Thyroid gland (tissue), 4 donors: Measurements from ENCODE around the gene C1QTNF12.

Experiments
- CTCF ChIP-seq, 6 experiments: fragments of 200-600 bp in 3 of 6; fragments of 450-650 bp in 3 of 6; sonication (generic) in 3 of 6; IDR thresholded peaks; one replicate each; pipeline ENCODE4 v1.5.1; 2016 to 2019; ENCODE audit warnings: antibody characterized with exemption in 6 of 6, mild to moderate bottlenecking in 2 of 6, inconsistent platforms in 1 of 6, moderate library complexity in 1 of 6
- POLR2A ChIP-seq, 2 donors: fragments of 450-650 bp; IDR thresholded peaks; one replicate each; pipeline ENCODE4 v1.6.1; 2017; ENCODE audit warnings: antibody characterized with exemption in 2 of 2, mild to moderate bottlenecking in 2 of 2, moderate library complexity in 1 of 2

DNA sequence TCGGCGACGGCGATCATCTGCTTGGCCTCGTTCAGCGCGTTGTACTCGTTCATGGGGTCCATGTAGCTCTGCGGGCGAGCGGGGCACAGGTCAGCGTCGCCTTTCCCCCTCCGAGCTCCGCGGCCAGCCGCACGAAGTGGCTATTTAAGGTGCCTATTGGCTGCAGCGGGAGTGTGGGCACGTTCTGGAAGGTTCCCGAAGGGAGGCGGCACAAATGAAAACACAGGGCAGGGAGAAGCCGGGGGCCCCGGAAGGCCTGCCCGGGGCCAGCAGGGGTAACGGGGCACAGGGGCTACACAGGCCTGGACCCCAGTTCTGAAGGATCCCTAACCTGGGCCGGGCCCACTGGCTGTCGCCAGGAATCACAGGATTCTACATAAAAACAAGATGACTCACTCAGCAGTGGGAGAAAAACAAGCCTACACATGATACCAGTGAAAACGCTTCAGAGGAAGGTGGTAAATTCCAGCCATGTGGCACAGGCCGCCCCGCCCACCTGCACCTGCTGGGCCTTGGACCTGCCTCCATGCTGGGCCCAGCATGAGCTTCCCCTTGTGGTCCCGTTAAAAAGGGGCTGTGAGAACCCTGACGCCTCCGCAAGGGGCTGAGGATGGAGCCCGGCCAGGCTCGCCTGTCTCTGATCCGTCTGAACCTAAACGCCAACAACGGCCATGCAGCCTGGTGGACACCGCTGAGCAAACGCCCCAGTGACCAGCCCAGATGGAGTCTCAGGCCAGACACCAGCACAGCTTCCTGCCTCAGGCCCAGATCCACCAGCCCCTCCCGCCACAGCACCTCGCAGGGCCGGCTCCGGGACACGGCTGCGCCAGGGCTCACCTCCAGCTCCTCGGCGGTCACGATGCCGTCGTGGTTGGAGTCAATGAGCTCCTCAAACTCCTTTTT is 28.6 kb downstream of the C1QTNF12 start:
- no peak for TF ChIP-seq CTCF (IDR thresholded peaks at IDR 0.05)
- TF ChIP-seq POLR2A (IDR thresholded peaks at IDR 0.05), result no peak
